Hematopoietic multipotent progenitor cell treated with erythropoietin and hydrocortisone succinate and interleukin-3 and kit ligand, for 8 days (in vitro differentiated cells): ENCODE measurements around the gene SNED1.

Source experiments
- DNase-seq: peaks from one replicate; pipeline ENCODE4 v3.0.0-alpha.2; 2015

Gene SNED1

GRCh38 chr2:241007111-241007510 lies 8.7 kb downstream of the SNED1 start:
- DNase-seq, result no peak

DNA sequence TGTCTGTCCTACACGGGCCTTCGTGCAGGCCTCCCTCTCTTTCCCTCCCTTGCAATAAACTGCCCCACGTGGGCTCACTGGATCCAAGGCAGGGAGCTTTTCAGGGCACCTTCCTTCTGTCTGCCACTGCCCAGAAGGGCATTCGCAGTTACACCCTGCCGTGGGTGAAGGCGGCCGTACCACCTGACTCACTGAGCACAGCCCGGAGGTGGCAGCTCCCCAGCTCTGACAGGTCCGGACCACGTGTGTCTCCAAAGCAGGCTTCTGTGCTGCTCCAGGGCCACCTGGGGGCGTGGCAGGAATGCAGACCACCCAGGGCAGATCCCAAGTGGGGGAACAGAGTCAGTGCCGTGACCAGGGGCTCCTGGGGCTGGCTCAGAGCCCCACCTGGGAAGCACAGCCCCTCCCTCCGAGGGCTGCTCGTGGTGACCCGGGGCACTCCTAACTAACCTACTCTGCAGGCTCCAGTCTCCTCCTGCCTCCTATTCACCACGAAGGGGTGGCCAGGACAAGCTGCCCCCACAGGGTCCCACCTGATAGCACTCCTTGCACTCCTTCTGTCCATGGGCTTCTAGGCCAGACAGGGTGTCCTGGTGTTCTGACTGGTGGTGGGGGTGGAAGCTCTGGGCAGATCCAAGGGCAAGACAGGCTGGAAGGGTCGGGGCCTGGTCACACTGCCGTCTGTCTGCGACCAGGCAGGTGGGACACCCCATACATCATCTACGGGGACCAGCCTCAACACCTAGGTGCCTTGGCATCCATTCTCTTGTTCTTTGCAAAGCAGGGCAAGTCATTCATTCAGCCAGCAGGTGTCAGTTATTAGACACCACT lies 9.7 kb downstream of the SNED1 start:
- DNase-seq, result no peak

DNA sequence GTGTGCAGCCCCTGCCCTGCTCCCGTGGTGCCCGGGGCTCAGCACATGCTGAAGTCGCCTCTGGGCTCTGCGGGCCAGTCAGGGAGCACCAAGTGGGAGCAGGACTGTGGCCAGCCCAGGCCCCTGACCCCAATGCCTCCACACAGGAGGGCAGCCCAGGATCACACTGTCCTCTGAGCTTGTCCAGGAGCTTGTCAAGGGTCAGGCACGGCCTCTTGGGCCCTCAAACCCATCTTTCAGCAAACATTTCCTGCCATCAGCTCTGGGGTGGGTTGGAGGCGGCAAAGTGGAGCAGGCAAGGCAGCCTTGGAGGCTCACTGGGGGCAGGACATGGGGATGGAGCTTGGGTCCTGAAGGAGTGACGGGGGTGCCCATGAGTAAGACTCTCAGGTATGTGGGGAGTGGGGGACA lies 10.3 kb downstream of the SNED1 start:
- DNase-seq, result no peak

DNA sequence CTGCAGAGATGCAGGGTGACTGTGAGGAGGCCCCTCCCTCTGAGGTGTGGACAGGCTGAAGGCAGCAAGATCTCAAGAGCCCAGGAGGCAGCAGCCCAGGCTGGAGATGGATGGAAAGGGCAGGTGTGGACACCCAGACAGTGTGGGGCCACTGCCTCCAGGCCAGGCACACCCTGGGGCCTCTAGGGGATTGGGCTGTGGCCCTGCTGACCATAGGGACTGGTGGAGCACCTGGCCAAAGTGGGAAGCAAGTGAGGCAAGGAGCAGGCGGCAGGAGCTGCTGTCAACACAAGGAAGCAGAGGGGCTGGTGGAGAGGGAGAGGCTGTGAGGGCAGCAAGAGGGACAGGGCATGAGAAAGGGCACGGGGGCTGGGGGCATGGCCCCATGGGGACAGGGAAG lies 10.8 kb downstream of the SNED1 start:
- DNase-seq, result no peak

DNA sequence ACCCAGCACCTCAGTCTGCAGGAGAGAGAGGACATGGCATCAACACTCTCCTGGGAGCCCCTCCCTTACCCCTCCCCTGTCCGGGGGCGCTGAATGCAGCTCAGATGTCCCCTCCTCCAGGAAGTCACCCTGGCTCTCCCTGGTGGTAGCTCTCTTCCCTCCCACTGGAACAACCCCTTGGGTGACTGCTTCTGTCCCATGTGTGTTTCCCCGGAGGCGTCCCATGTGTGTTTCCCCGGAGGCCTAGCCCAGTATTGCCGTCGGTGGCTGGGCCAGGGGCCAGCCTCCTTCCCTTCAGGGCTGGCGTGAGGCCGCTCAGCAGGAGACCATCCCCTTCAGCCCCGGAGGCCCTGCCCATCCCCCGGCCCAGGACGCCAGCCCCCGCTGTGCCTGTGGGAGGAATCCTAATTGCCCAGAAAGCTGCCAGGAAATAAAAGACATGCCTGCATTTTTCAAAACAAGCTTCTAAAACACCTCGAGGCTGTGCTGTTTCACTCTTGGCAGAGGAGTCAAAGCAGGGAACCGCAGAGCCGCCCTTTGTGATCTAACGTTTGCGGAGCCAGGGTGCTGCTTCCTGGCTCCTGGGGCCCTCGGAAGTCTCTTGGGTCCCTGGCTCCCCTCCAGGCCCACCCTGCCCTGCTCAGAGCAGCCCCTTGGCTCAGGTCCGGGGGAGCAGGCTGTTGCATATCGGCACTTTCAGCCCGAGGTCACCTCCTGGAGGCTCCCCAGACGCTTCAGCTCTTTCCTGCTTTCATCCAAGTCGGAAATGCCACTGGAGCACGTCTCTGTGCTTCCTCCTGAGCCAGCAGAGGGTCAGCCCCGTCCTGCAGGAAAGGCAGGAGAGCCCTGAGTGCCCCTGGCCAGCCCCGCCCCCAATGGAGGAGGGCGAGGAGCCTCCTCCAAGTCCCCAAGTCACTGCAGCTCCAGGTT lies 11.4 kb downstream of the SNED1 start:
- DNase-seq, result no peak

DNA sequence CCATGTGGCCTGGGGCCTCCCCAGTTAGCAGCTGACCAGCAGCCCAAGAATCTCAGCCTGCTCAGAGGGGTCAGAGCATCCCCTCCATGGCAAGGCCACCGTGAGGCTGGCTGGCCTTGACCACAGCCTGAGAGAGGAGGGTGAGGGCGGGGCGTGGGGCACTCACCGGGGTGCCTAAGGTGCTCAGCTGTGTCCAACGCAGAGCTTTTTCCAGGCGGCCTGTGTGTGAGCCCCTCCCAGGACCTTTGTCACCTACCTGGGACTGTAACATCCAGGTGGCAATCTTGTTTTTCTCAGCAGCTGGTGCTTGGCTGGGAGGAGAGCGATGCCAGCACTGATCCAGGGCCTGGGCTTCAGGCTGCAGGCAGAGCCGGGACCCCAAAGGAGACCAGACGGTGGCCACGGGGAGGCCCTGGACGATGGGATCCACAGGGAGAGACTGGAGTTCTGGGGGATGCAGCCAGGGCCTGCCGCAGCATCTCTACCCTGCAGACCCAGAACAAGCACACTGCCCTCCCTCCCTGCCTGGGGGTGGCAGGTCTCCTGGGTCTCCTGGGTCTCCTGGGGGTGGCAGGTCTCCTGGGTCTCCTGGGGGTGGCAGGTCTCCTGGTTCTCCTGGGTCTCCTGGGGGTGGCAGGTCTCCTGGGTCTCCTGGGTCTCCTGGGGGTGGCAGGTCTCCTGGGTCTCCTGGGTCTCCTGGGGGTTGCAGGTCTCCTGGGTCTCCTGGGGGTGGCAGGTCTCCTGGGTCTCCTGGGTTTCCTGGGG lies 12.3 kb downstream of the SNED1 start:
- no peak for DNase-seq

- DNase-seq, result no peak
Measured at GRCh38 chr2:241011296-241011600, 12.8 kb downstream of the SNED1 start.

- no peak for DNase-seq
Measured at GRCh38 chr2:241011751-241012510, 13.5 kb downstream of the SNED1 start.

- DNase-seq, result no peak
Measured at GRCh38 chr2:241014224-241014623, 15.8 kb downstream of the SNED1 start.

GRCh38 chr2:241014764-241015163 lies 16.3 kb downstream of the SNED1 start:
- DNase-seq, result no peak

GRCh38 chr2:241015439-241015838 lies 17.0 kb downstream of the SNED1 start:
- DNase-seq, result no peak

- no peak for DNase-seq
Measured at GRCh38 chr2:241017228-241017940, 19.0 kb downstream of the SNED1 start.

DNA sequence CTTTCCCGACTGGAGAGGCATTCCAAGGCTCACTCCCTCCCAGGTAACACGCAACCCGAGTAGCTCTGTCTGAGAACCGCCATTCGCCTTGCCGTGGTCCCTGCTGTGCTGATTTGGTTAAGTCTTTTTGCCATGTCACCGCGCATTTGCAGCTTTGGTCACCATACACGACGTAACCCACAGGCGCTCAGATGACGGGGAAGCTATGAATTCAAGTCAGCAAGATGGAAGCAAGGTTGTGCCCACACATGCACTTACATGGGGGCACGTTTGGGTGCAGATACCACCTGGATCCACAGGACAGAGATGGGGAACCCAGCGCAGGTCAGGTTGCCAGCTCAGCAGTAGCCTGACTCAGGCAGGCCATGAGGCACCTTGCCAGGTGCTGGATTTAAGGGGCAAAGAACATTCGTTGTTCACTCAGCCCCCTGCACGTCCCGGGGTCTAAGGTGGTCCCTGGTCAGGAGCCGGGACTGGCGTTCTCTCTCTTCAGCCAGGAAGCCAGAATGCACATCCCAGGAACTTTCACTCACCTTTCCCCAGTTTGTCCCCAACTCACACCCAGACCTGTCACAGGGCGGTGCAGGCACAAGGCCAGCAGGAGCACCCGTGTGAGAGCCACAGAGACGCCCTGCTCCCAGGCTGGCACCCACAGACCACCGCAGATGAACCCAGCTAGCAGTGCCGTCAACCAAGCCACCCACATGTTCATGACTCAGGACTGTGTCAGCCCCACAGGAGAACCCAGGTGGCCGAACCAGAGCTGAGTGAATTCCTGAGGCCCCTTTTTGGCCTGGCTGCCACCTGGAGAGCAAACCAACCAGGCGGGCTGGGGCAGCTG lies 19.9 kb downstream of the SNED1 start:
- DNase-seq, result no peak

GRCh38 chr2:241019441-241020139 lies 21.2 kb downstream of the SNED1 start:
- no peak for DNase-seq

DNA sequence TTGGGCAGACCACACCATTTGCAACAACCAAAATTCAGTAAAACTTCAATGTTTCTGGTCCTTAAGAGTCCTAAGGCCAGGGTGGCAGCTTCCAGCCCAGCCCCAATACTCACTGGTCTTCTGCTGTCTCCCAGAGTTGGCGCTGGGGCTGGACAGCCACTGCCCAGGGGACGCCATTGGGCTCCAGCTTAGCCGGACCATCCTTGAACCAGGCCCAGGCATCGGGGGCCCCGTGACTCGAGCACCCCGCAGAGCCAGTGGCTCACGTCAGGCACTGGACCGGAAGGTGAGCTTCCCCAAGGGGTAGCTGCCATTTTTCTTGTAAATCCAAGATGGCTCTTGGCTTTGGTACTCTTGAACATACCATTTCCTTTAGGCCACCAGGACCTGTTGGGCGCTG lies 21.8 kb downstream of the SNED1 start:
- no peak for DNase-seq

- no peak for DNase-seq
Measured at GRCh38 chr2:241020629-241021190, 22.3 kb downstream of the SNED1 start.

- DNase-seq, result no peak
Measured at GRCh38 chr2:241025639-241026038, 27.2 kb downstream of the SNED1 start.

- DNase-seq, result no peak
Measured at GRCh38 chr2:241029599-241030332, 31.3 kb downstream of the SNED1 start.

GRCh38 chr2:241030333-241030680 lies 31.9 kb downstream of the SNED1 start:
- no peak for DNase-seq
